K562 (cell line): ENCODE results near the gene SLC35E1. TPM values are rescaled to one million over a fixed set of nuclear protein-coding genes. Genes with fewer than 3 reads are reported as not detected.

Source experiments
- ARNT ChIP-seq, 2 experiments: fragments of 450-650 bp; IDR thresholded peaks; 2 replicates each; pipeline ENCODE4 v1.6.1; 2016; ENCODE audit warnings: mild to moderate bottlenecking in 1 of 2
- BRD9 ChIP-seq: fragments of 450-650 bp; IDR thresholded peaks from 2 replicates; pipeline ENCODE4 v1.6.1; 2018; ENCODE audit warnings: low read depth; ENCODE audit not compliant: partially characterized antibody
- CBX1 ChIP-seq: sonication (generic); IDR thresholded peaks from 2 replicates; pipeline ENCODE4 v1.6.1; 2016; ENCODE audit warnings: antibody characterized with exemption, low read depth, mild to moderate bottlenecking
- FOXP4 ChIP-seq: sonication (generic); formaldehyde crosslinking; IDR thresholded peaks from 2 replicates; pipeline ENCODE4 v1.8.0; 2022; ENCODE audit warnings: mild to moderate bottlenecking, missing genetic modification reagents, borderline replicate concordance
- GTF2B ChIP-seq: IDR thresholded peaks from 2 replicates; pipeline ENCODE4 v1.6.1; 2011; ENCODE audit not compliant: insufficient read length; ENCODE audit errors: extremely low read depth
- HDAC3 ChIP-seq: fragments of 450-650 bp; IDR thresholded peaks from 2 replicates; pipeline ENCODE4 v1.6.1; 2018; ENCODE audit warnings: borderline replicate concordance, mild to moderate bottlenecking, moderate library complexity; ENCODE audit not compliant: partially characterized antibody
- MBD1 ChIP-seq: fragments of 250-450 bp; sonication (Bioruptor Pico); IDR thresholded peaks from 2 replicates; pipeline ENCODE4 v1.8.0; 2022; ENCODE audit warnings: inconsistent platforms
- MECOM ChIP-seq: fragments of 250-450 bp; sonication (Bioruptor Pico); IDR thresholded peaks from 2 replicates; pipeline ENCODE4 v1.8.0; 2022; ENCODE audit warnings: inconsistent platforms
- NFRKB ChIP-seq: fragments of 450-650 bp; IDR thresholded peaks from 2 replicates; pipeline ENCODE4 v1.6.1; 2016; ENCODE audit warnings: low read depth
- PCBP2 ChIP-seq: fragments of 200-400 bp; formaldehyde crosslinking; IDR thresholded peaks from 2 replicates; pipeline ENCODE4 v1.6.1; 2018; ENCODE audit warnings: low read length, low read depth, mild to moderate bottlenecking, moderate library complexity; ENCODE audit not compliant: poor library complexity, severe bottlenecking
- PYGO2 ChIP-seq: fragments of 450-650 bp; IDR thresholded peaks from 2 replicates; pipeline ENCODE4 v1.6.1; 2016; ENCODE audit warnings: mild to moderate bottlenecking, missing genetic modification characterization, moderate library complexity, missing compliant biosample characterization
- RBFOX2 ChIP-seq: fragments of 200-400 bp; formaldehyde crosslinking; IDR thresholded peaks from 2 replicates; pipeline ENCODE4 v1.6.1; 2017; ENCODE audit warnings: low read depth, mild to moderate bottlenecking, low read length, moderate library complexity
- SMARCA5 ChIP-seq: fragments of 450-650 bp; IDR thresholded peaks from 2 replicates; pipeline ENCODE4 v1.6.1; 2016
- SNRNP70 ChIP-seq: fragments of 200-400 bp; formaldehyde crosslinking; optimal IDR thresholded peaks from 2 replicates; pipeline ENCODE3; 2017; ENCODE audit warnings: low read depth, low read length
- SRF ChIP-seq, 2 experiments: fragments of 250-450, 450-650 bp in 1 of 2; sonication (Bioruptor Pico) in 1 of 2; sonication (generic) in 1 of 2; formaldehyde crosslinking; IDR thresholded peaks; 2 replicates each; pipeline versions ENCODE4 v1.5.0 to v1.5.1; 2020 to 2022; ENCODE audit warnings: mild to moderate bottlenecking in 1 of 2, missing genetic modification reagents in 1 of 2
- TOE1 ChIP-seq, 2 experiments: fragments of 450-650 bp in 1 of 2; sonication (generic) in 1 of 2; formaldehyde crosslinking in 1 of 2; IDR thresholded peaks; 2 replicates each; pipeline versions ENCODE4 v1.7.1 to v1.8.0; 2016 to 2022; ENCODE audit warnings: borderline replicate concordance in 2 of 2, mild to moderate bottlenecking in 2 of 2, antibody characterized with exemption in 1 of 2, inconsistent platforms in 1 of 2, low read depth in 1 of 2, missing genetic modification reagents in 1 of 2, moderate library complexity in 1 of 2
- ZHX1 ChIP-seq: fragments of 150-350 bp; conservative IDR thresholded peaks from 2 replicates; pipeline ENCODE4 v1.6.1; 2014; ENCODE audit warnings: low read length
- ZKSCAN1 ChIP-seq: fragments of 150-350 bp; IDR thresholded peaks from 2 replicates; pipeline ENCODE4 v1.6.1; 2016; ENCODE audit warnings: low read depth, low read length
- ZNF3 ChIP-seq: fragments of 250-450 bp; sonication (Bioruptor Pico); IDR thresholded peaks from 2 replicates; pipeline ENCODE4 v1.5.0; 2021; ENCODE audit warnings: mild to moderate bottlenecking, moderate library complexity
- ZNF316 ChIP-seq: fragments of 450-650 bp; IDR thresholded peaks from 2 replicates; pipeline ENCODE4 v1.6.1; 2016
- ZNF764 ChIP-seq: fragments of 250-450 bp; sonication (Bioruptor Pico); IDR thresholded peaks from 2 replicates; pipeline ENCODE4 v1.4.0; 2020; ENCODE audit warnings: low read depth, mild to moderate bottlenecking, moderate library complexity
- polyA plus RNA-seq, 8 experiments: library from polyadenylated mRNA; depleted of rRNA in 4 of 8; stranded (reverse) in 5 of 8; unstranded in 3 of 8; fragments of >200 nt; fragmentation: Nextera tagmentation in 2 of 8; fragmentation: Illumina TruSeq in 1 of 8; extraction: Ambion mirVana in 2 of 8; extraction: Trizol in 1 of 8; gene quantifications; 2 replicates each; pipeline versions ENCODE4 v1.2.1 to v1.2.3, GENCODE V29; 2011 to 2014; ENCODE audit warnings: inconsistent platforms in 1 of 8, missing spikeins in 1 of 8
- total RNA-seq, 7 experiments: library from RNA; depleted of rRNA in 6 of 7; stranded (reverse); fragments of >200 nt in 6 of 7; fragmentation: Illumina TruSeq in 2 of 7; extraction: Trizol in 2 of 7; gene quantifications; 2 replicates each; pipeline versions ENCODE4 v1.2.1 to v1.2.3, GENCODE V29; 2011 to 2021; ENCODE audit warnings: low replicate concordance in 1 of 7

Gene SLC35E1
- total and polyA plus RNA-seq, 9 of the 15 experiments (the other 6 are each of a cell fraction or from before 2014, with no cell fraction given): 15.0 to 40.1 (median 25.7) TPM

- TF ChIP-seq NFRKB (no peak), ZNF3 (CRISPR knock-in tag) (no peak), MECOM (CRISPR knock-in tag) (no peak), SNRNP70 (no peak), BRD9 (no peak), ZNF316 (no peak), CBX1 (peak; percentile 18; the same call in 1 of the 2 replicates), TOE1 (IDR thresholded peaks at IDR 0.05; ENCODE audit: borderline replicate concordance) (no peak), TOE1 (CRISPR knock-in tag; IDR thresholded peaks at IDR 0.05; ENCODE audit: borderline replicate concordance, low read depth) (no peak), PCBP2 (no peak), RBFOX2 (peak; percentile 96), ZKSCAN1 (no peak), PYGO2 (tag) (no peak), HDAC3 (no peak), SRF (CRISPR knock-in tag; IDR thresholded peaks at IDR 0.05) (peak in 1 of 2 experiments; percentile 83; a peak in 2 of 4 replicates), ARNT (IDR thresholded peaks at IDR 0.05) (no peak), MBD1 (CRISPR knock-in tag) (no peak), SMARCA5 (no peak), ZHX1 (no peak), GTF2B (no peak), FOXP4 (CRISPR knock-in tag) (no peak), ZNF764 (CRISPR knock-in tag) (no peak)
Observed at GRCh38 chr19:16542045-16542909, 29.9 kb downstream of the SLC35E1 start, which contains the start of gene CHERP (continued).
